OCI-LY3 (cell line): ENCODE results near the gene TMEM63A.
"Not testable (repeated sequence)": the region's sequence is repeated elsewhere in the genome, so short reads cannot be mapped to it uniquely, and the experiment has no call there.

ENCODE experiments used
- EZH2phosphoT487 ChIP-seq: fragments of 200-600 bp; shearing (Covaris generic); IDR thresholded peaks from 2 replicates; pipeline ENCODE4 v1.6.1; 2018; ENCODE audit warnings: antibody characterized with exemption, mixed run types, low read depth
- TF ChIP-seq, protein P1 (sequence below): fragments of 200-600, 300-600 bp; sonication (generic); IDR thresholded peaks from 2 replicates; pipeline ENCODE4 v1.5.1; 2014; ENCODE audit warnings: antibody characterized with exemption, low read length, low read depth

DNA sequence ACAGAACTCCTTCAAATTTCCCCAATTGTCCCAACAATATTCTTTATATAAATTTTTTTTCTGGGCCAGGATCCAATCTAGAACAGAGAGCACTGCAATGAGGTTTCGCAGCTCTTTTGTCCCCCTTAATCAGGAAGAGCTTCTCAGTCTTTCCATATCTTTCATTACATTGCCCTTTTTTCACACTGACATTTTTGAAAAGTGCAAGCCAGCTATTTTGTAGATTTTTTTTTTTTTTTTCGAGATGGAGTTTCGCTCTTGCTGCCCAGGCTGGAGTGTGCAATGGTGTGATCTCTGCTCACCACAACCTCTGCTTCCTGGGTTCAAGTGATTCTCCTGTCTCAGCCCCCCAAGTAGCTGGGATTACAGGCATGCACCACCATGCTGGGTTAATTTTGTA lies 75.4 kb downstream of the TMEM63A start:
- TF ChIP-seq, protein P1, sequence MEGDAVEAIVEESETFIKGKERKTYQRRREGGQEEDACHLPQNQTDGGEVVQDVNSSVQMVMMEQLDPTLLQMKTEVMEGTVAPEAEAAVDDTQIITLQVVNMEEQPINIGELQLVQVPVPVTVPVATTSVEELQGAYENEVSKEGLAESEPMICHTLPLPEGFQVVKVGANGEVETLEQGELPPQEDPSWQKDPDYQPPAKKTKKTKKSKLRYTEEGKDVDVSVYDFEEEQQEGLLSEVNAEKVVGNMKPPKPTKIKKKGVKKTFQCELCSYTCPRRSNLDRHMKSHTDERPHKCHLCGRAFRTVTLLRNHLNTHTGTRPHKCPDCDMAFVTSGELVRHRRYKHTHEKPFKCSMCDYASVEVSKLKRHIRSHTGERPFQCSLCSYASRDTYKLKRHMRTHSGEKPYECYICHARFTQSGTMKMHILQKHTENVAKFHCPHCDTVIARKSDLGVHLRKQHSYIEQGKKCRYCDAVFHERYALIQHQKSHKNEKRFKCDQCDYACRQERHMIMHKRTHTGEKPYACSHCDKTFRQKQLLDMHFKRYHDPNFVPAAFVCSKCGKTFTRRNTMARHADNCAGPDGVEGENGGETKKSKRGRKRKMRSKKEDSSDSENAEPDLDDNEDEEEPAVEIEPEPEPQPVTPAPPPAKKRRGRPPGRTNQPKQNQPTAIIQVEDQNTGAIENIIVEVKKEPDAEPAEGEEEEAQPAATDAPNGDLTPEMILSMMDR: not testable (repeated sequence)
- not testable (repeated sequence) for TF ChIP-seq EZH2phosphoT487
